MM.1S (cell line): ENCODE data around the gene SLC39A3.

Experiments used
- CTCF ChIP-seq: fragments of 300-600 bp; sonication (generic); IDR thresholded peaks from 2 replicates; pipeline ENCODE4 v1.5.1; 2016; ENCODE audit warnings: antibody characterized with exemption, low read length, mixed read lengths
- EZH2 ChIP-seq: fragments of 300-600 bp; sonication (generic); optimal IDR thresholded peaks from 2 replicates; pipeline ENCODE3; 2017; ENCODE audit warnings: low read depth, mild to moderate bottlenecking, antibody characterized with exemption, low read length, mixed read lengths

- no peak for TF ChIP-seq CTCF
- no peak for TF ChIP-seq EZH2
These were observed 19.5 kb upstream of the SLC39A3 start for GRCh38 chr19:2759362-2759761.
